Measurements from ENCODE around the gene SHISAL2A. TPM values are rescaled to one million over a fixed set of nuclear protein-coding genes. Genes with fewer than 3 reads are reported as not detected.

Gene SHISAL2A
- total and polyA plus RNA-seq, 9 donors = 0.12 to 0.69 (median 0.34) TPM; not detected in 5

DNA sequence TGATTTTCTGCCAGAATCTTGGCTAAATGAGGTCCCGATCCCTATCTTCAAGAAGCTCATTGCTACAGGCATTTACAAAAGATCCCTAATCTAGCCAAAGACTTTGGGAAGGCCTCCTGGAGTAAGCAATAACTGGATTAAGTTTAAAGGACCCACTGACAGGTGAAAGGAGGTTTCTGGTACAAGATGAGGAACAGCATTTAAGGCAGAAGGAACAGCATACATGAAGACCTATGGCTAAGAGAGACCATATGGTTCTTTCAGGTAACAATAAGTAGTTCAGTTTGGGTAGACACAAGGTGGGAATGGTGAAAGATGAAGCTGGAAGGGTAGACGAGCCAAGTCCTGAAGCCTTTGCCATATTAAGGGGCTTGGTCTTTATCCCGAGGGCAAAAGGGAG is 27.8 kb downstream of the SHISAL2A start:
- no peaks in the 10 kb centered on the region for H3K27me3 ChIP-seq
- no peak overlapping the region for H3K27ac ChIP-seq
- intact Hi-C loops (cut with DNase I) = no loop called here
- H3K4me1 ChIP-seq (ENCODE audit: insufficient read depth) = peaks cover 1% of the 10 kb centered on the region
- DNase-seq = no peak
- TF ChIP-seq EP300 (IDR thresholded peaks at IDR 0.05) (no peak), POLR2A (IDR thresholded peaks at IDR 0.05) (no peak)
- TF ChIP-seq, protein P1, sequence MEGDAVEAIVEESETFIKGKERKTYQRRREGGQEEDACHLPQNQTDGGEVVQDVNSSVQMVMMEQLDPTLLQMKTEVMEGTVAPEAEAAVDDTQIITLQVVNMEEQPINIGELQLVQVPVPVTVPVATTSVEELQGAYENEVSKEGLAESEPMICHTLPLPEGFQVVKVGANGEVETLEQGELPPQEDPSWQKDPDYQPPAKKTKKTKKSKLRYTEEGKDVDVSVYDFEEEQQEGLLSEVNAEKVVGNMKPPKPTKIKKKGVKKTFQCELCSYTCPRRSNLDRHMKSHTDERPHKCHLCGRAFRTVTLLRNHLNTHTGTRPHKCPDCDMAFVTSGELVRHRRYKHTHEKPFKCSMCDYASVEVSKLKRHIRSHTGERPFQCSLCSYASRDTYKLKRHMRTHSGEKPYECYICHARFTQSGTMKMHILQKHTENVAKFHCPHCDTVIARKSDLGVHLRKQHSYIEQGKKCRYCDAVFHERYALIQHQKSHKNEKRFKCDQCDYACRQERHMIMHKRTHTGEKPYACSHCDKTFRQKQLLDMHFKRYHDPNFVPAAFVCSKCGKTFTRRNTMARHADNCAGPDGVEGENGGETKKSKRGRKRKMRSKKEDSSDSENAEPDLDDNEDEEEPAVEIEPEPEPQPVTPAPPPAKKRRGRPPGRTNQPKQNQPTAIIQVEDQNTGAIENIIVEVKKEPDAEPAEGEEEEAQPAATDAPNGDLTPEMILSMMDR (IDR thresholded peaks at IDR 0.05) = no peak
- H3K4me3 ChIP-seq = no peak overlapping the region
- 60 to 70% (median 65%) methylated on average over 3 of the region's 3 CpGs for WGBS, 3 donors
- H3K36me3 ChIP-seq = no peaks in the 10 kb centered on the region
- H3K9me3 ChIP-seq = no peaks in the 10 kb centered on the region

DNA sequence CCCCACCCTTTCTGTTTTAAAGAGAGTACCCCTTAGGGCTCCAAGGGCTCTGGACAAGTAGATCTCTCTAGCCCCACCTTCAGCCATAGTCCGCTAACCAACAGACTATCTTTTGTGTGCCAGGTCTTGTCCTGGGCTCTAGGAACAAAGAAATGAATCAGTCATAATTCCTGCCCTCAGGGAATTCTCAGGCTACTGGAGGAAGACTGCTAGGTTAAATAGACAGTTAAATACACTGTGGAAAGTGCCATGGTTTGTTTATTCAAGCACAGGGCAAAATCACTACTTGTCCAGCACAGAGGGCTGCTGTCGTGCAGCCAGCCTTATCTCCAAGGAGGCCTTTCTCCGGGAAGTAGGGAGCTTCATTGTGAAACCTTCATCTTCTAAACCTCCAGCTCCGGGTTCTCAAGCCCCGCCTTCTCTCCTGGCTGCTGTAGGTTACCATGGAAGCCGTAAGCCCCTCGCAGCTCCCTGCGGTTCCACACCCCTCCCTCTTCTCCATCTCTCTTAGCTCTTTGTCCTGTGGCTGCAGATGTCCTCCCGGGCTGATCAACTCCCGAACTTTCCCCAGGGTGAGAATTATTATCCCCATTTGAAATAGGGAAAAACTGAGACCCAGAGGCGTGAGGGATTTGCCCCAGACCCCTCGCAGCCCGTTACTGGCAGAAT is 29.8 kb downstream of the SHISAL2A start:
- H3K27me3 ChIP-seq = no peaks in the 10 kb centered on the region
- TF ChIP-seq POLR2A (IDR thresholded peaks at IDR 0.05) (no peak), EP300 (IDR thresholded peaks at IDR 0.05) (no peak)
- TF ChIP-seq, protein P1 (IDR thresholded peaks at IDR 0.05) = no peak
- no peak overlapping the region for H3K27ac ChIP-seq
- 31 to 40% (median 37%) methylated on average over 13 of the region's 13 CpGs for WGBS, 3 donors
- peaks cover 1% of the 10 kb centered on the region for H3K4me1 ChIP-seq (ENCODE audit: insufficient read depth)
- no peak for DNase-seq
- no peak overlapping the region for H3K4me3 ChIP-seq
- H3K9me3 ChIP-seq = no peaks in the 10 kb centered on the region
- intact Hi-C loops (cut with DNase I) = no loop called here
- no peaks in the 10 kb centered on the region for H3K36me3 ChIP-seq

DNA sequence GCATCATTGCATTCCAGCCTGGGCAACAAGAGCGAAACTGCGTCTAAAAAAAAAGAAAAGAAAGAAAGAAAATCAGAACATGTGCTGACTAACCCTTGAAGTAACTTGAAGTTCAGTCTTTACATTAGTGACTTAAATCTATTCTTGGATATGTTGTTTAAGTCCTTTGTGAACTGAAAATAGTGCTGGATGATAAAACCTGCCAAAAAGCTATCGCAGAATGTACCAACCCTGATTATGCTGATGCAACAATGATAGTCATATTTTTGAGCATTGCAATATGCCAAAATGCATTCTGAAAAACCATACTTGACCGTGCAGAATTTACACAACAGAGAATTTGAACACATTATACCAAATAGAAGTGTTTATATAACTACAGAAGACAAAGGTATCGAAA is 30.7 kb downstream of the SHISAL2A start:
- WGBS, 3 donors = 85 to 90% (median 90%) methylated on average over 5 of the region's 5 CpGs

DNA sequence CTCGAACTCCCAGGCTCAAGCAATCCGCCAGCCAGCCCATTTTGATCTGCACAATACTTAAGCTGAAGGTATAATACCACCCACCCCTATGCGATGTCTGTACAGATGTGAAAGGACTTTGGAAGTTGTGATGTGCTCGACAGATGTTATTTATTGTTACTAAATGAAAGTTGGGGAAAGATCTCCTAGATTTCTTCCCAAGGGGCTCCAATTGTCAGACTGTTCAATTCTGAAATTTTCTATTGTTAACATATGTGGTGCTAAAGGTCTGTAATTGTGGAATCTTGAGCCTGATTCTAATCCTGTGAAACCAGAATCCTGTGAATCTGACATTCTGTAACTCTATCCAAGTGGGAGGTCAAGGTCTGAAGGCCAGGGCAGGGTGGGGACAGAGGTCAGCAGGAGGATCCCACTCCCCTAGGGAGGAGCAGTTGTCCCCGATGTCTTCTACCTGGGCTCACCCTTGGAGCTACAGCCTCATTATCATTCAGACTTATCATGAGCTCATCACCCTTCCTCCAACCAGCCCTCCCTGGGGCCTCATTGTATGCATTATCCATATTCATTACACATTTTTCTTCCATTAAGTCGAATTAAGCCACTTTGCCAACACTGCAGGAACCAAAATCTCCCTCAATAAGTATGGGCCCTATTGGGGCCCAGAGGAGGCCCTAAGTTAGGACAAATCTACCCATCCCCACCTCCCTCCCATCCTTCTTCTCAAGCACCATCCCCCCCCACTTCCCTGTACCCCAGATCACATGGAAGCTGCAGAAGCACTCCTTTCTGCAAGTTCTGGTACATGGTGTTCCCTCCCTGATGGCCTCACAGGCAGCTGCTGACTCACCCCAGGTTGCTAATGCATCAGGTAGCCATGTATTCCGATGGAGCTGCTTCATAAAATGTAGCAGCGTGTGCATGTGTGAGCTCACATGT is 32.3 kb downstream of the SHISAL2A start:
- Histone ChIP-seq H3K9me3 (no peaks in the 10 kb centered on the region), H3K4me3 (no peak overlapping the region), H3K36me3 (no peaks in the 10 kb centered on the region), H3K27me3 (no peaks in the 10 kb centered on the region), H3K27ac (no peak overlapping the region), H3K4me1 (ENCODE audit: insufficient read depth) (no peaks in the 10 kb centered on the region)
- WGBS, 3 donors = 86 to 90% (median 88%) methylated on average over 8 of the region's 8 CpGs
- no peak for DNase-seq
- no peak for TF ChIP-seq POLR2A (IDR thresholded peaks at IDR 0.05)
- no peak for TF ChIP-seq EP300 (IDR thresholded peaks at IDR 0.05)
- TF ChIP-seq, protein P1 (IDR thresholded peaks at IDR 0.05) = no peak
- intact Hi-C loops (cut with DNase I) = no loop called here

More for the DNA sequence above, 30.7 kb downstream of the SHISAL2A start:
- Histone ChIP-seq H3K4me1 (ENCODE audit: insufficient read depth) (peaks cover 1% of the 10 kb centered on the region), H3K4me3 (no peak overlapping the region), H3K9me3 (no peaks in the 10 kb centered on the region), H3K36me3 (no peaks in the 10 kb centered on the region), H3K27me3 (no peaks in the 10 kb centered on the region), H3K27ac (no peak overlapping the region)
- intact Hi-C loops (cut with DNase I) = no loop called here
- DNase-seq = no peak
- TF ChIP-seq EP300 (IDR thresholded peaks at IDR 0.05) (no peak), POLR2A (IDR thresholded peaks at IDR 0.05) (no peak)
- TF ChIP-seq, protein P1 (IDR thresholded peaks at IDR 0.05) = no peak
